ENCODE results near the gene EDN2. TPM values are rescaled to one million over a fixed set of nuclear protein-coding genes. Genes with fewer than 3 reads are reported as not detected.

Gene EDN2
- total and polyA plus RNA-seq, 2 of the 8 experiments (the other 6 are each of a cell fraction or from before 2014, with no cell fraction given) = 0.32 to 0.39 TPM

- ChIA-PET CTCF (ENCODE audit: partially characterized antibody) (interaction anchor here (0.6 to 2.5 kb wide), 5 partner anchors 16 to 937 kb away, joined by 3 to 10 read pairs (median 3); no protein-coding TSS in a partner anchor), POLR2A (ENCODE audit: partially characterized antibody) (no interaction called here)
- Histone ChIP-seq H3K36me3 (ENCODE audit: control insufficient read depth in 2 of 4, insufficient read depth in 4 of 4, low read length in 3 of 4) (no peaks in the 10 kb centered on the region), H2BK120ac (replicated peaks; ENCODE audit: low read depth, low read length) (no peak overlapping the region), H2BK12ac (ENCODE audit: low read depth, low read length) (no peak overlapping the region), H3K4ac (replicated peaks; ENCODE audit: insufficient read length, low read depth, low read length) (no peak overlapping the region), H3K9ac (replicated peaks in 1 of 4; ENCODE audit: extremely low read depth in 1 of 4, low read depth in 3 of 4, low read length in 3 of 4) (no peak overlapping the region), H3K56ac (replicated peaks; ENCODE audit: insufficient read length, low read depth, low read length) (no peak overlapping the region), H3K23ac (ENCODE audit: insufficient read length) (no peak overlapping the region), H3K23me2 (ENCODE audit: low read depth, low read length) (no peaks in the 10 kb centered on the region), H3K27ac (ENCODE audit: low read depth, low read length) (no peak overlapping the region), H3K79me1 (ENCODE audit: low read depth, low read length) (no peaks in the 10 kb centered on the region), H3K79me2 (ENCODE audit: control insufficient read depth in 1 of 2, insufficient read depth in 2 of 2, low read length in 2 of 2) (no peaks in the 10 kb centered on the region), H4K8ac (ENCODE audit: extremely low read depth, insufficient read depth, low read length) (no peak overlapping the region), H2AK5ac (ENCODE audit: low read depth, low read length) (no peak overlapping the region), H3K9me3 (ENCODE audit: insufficient read depth in 2 of 2, low read depth in 1 of 2, low read length in 1 of 2) (peaks cover 8% of the 10 kb centered on the region in 2 experiments), H4K20me1 (replicated peaks in 1 of 2; ENCODE audit: control insufficient read depth in 1 of 2, insufficient read depth in 2 of 2, low read length in 2 of 2) (no peaks in the 10 kb centered on the region), H4K5ac (ENCODE audit: insufficient read length, low read depth, low read length) (no peak overlapping the region), H2BK20ac (ENCODE audit: low read length) (no peak overlapping the region), H3K18ac (ENCODE audit: extremely low read depth, low read length) (peak overlapping the region; percentile 15; the same call in 1 of the 2 replicates), H3K4me3 (ENCODE audit: extremely low read depth in 1 of 4, insufficient read depth in 2 of 4, low read depth in 3 of 4, low read length in 4 of 4) (no peak overlapping the region), H4K91ac (replicated peaks; ENCODE audit: insufficient read length, low read length) (no peak overlapping the region), H3K27me3 (replicated peaks in 1 of 4; ENCODE audit: control insufficient read depth in 3 of 4, extremely low read depth in 1 of 4, insufficient read depth in 3 of 4, low read length in 3 of 4) (no peaks in the 10 kb centered on the region), H3K14ac (ENCODE audit: insufficient read length) (no peak overlapping the region), H2BK15ac (ENCODE audit: low read length) (no peak overlapping the region), H2AFZ (ENCODE audit: low read length) (no peak overlapping the region), H3K4me2 (ENCODE audit: insufficient read depth in 1 of 2, low read depth in 2 of 2, low read length in 2 of 2) (no peak overlapping the region), H2BK5ac (ENCODE audit: low read depth, low read length) (no peak overlapping the region), H3K4me1 (replicated peaks in 1 of 4; ENCODE audit: control insufficient read depth in 3 of 4, insufficient read depth in 4 of 4, low read length in 3 of 4) (no peaks in the 10 kb centered on the region; a peak in 2 of 7 replicates)
- no peak for DNase-seq (ENCODE audit: low read depth in 1 of 2, low spot score in 2 of 2)
- FAIRE-seq = no peak
- WGBS, 2 experiments (ENCODE audit: extremely low coverage in 1 of 2, insufficient coverage in 1 of 2, insufficient read length in 1 of 2, insufficient replicate concordance in 2 of 2, low coverage in 1 of 2, low lambda C conversion rate in 2 of 2, missing lambda C conversion rate in 1 of 2) = 85% methylated on average over 10 of the region's 10 CpGs; no CpG with 5 or more reads in 1 of the 2 experiments
- no peak for TF ChIP-seq ATF2 (IDR thresholded peaks at IDR 0.05; ENCODE audit: low read length)
- TF ChIP-seq CHD1 (IDR thresholded peaks at IDR 0.05; ENCODE audit: low read depth, low read length) = no peak
- no peak for TF ChIP-seq YY1 (IDR thresholded peaks at IDR 0.05; ENCODE audit: low read depth, low read length)
These were observed 35.1 kb downstream of the EDN2 start for GRCh38 chr1:41449326-41449921.
